Glutamatergic neuron (in vitro differentiated cells): ENCODE measurements around the gene CUTC. TPM values are rescaled to one million over a fixed set of nuclear protein-coding genes. Genes with fewer than 3 reads are reported as not detected.
"Not testable (repeated sequence)": the region's sequence is repeated elsewhere in the genome, so short reads cannot be mapped to it uniquely, and the experiment has no call there.

Experiments used
- DNase-seq: peaks from one replicate; pipeline ENCODE4 v3.0.0; 2022
- H3K27ac Mint-ChIP-seq: one replicate; pipeline ENCODE4 v1.8.0; 2020; ENCODE audit warnings: mild to moderate bottlenecking, mixed read lengths, inconsistent platforms; ENCODE audit not compliant: unreplicated experiment
- H3K27me3 Mint-ChIP-seq: one replicate; pipeline ENCODE4 v1.8.0; 2020; ENCODE audit warnings: mild to moderate bottlenecking, moderate library complexity, mixed read lengths, inconsistent platforms; ENCODE audit not compliant: unreplicated experiment
- H3K36me3 Mint-ChIP-seq: one replicate; pipeline ENCODE4 v1.8.0; 2020; ENCODE audit warnings: mild to moderate bottlenecking, mixed read lengths, inconsistent platforms; ENCODE audit not compliant: unreplicated experiment
- H3K4me1 Mint-ChIP-seq: one replicate; pipeline ENCODE4 v1.8.0; 2020; ENCODE audit warnings: mild to moderate bottlenecking, low read depth, mixed read lengths, inconsistent platforms; ENCODE audit not compliant: unreplicated experiment
- H3K4me3 Mint-ChIP-seq: one replicate; pipeline ENCODE4 v1.8.0; 2020; ENCODE audit warnings: mild to moderate bottlenecking, mixed read lengths, inconsistent platforms; ENCODE audit not compliant: unreplicated experiment
- H3K9me3 Mint-ChIP-seq: one replicate; pipeline ENCODE4 v1.8.0; 2020; ENCODE audit warnings: mild to moderate bottlenecking, moderate library complexity, mixed read lengths, inconsistent platforms; ENCODE audit not compliant: unreplicated experiment
- total RNA-seq: library from RNA; stranded (reverse); fragmentation: NEBNext Ultra II Directional; extraction: Animal tissue kit (Norgen Biotek cat#: 25700); gene quantifications from one replicate; pipeline ENCODE4 v1.2.1, GENCODE V29; 2021; ENCODE audit not compliant: unreplicated experiment
- TF ChIP-seq, protein P1 (sequence below): fragments of 200-600 bp; sonication (generic); IDR thresholded peaks from one replicate; pipeline ENCODE4 v1.5.0; 2021; ENCODE audit not compliant: partially characterized antibody, unreplicated experiment

CUTC gene
- total RNA-seq, 1 donor from 2014 or later: 10.5 TPM

DNA sequence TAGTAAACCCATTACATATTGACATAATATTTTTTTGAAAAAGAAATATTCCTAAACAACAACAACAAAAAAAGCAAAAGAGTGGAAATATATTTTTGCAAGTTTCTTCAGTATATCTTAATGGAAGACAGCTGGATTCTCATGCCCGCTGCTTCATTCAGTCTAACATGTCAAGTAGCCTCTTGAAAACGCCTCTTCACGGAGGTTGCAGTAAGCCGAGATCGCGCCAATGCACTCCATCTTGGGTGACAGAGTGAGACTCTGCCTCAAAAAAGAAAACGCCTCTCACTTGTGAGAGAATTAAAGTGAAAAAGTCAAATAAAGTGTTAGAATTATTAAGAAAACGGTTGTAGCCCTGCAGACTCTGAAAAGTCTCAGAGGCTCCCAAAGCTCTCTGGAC lies 1.3 kb downstream of the CUTC start:
- Mint-ChIP-seq H3K9me3 (peaks cover 3% of the 10 kb centered on the region), H3K4me1 (peaks cover 6% of the 10 kb centered on the region), H3K36me3 (no peaks in the 10 kb centered on the region), H3K27me3 (no peaks in the 10 kb centered on the region), H3K27ac (no peak overlapping the region), H3K4me3 (no peak overlapping the region)
- TF ChIP-seq, protein P1, sequence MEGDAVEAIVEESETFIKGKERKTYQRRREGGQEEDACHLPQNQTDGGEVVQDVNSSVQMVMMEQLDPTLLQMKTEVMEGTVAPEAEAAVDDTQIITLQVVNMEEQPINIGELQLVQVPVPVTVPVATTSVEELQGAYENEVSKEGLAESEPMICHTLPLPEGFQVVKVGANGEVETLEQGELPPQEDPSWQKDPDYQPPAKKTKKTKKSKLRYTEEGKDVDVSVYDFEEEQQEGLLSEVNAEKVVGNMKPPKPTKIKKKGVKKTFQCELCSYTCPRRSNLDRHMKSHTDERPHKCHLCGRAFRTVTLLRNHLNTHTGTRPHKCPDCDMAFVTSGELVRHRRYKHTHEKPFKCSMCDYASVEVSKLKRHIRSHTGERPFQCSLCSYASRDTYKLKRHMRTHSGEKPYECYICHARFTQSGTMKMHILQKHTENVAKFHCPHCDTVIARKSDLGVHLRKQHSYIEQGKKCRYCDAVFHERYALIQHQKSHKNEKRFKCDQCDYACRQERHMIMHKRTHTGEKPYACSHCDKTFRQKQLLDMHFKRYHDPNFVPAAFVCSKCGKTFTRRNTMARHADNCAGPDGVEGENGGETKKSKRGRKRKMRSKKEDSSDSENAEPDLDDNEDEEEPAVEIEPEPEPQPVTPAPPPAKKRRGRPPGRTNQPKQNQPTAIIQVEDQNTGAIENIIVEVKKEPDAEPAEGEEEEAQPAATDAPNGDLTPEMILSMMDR: no peak
- no peak for DNase-seq

DNA sequence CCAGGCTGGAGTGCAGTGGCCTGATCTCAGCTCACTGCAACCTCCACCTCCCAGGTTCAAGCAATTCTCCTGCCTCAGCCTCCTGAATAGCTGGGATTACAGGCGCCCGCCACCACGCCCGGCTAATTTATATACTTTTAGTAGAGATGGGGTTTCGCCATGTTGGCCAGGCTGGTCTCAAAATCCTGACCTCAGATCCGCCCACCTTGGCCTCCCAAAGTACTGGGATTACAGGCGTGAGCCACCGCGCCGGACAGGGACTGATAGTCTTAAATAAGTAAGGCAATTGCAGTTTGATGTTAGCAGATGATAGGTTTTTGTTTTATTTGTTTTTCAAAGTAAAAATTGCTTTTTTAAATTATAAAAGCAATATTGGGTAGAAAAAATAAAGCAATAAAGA lies 2.1 kb downstream of the CUTC start:
- not testable (repeated sequence) for H3K4me3 Mint-ChIP-seq, H3K27ac Mint-ChIP-seq, DNase-seq, H3K36me3 Mint-ChIP-seq, H3K9me3 Mint-ChIP-seq, H3K27me3 Mint-ChIP-seq, H3K4me1 Mint-ChIP-seq

DNA sequence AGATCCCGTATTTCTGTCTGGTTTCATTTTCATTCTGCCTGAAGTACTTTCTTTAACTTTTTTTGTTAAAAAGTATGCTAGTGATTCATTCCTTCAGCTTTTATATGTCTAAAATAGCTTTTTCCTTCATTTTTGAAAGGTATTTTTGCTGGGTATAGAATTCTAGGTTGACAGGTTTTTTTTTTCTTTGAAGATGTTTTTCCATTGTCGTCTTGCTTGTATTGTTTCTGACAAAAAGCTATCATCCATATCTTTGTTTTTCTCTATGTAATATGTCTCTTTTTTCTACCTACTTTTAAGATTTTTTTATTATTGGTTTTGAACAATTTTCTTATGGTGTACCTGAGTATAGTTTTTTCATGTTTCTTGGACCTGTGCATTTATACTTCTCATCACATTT lies 8.2 kb downstream of the CUTC start:
- Mint-ChIP-seq H3K27me3 (no peaks in the 10 kb centered on the region), H3K9me3 (no peaks in the 10 kb centered on the region), H3K4me1 (no peaks in the 10 kb centered on the region), H3K4me3 (no peak overlapping the region), H3K36me3 (peaks cover 19% of the 10 kb centered on the region), H3K27ac (no peak overlapping the region)
- no peak for DNase-seq
- TF ChIP-seq, protein P1: no peak

DNA sequence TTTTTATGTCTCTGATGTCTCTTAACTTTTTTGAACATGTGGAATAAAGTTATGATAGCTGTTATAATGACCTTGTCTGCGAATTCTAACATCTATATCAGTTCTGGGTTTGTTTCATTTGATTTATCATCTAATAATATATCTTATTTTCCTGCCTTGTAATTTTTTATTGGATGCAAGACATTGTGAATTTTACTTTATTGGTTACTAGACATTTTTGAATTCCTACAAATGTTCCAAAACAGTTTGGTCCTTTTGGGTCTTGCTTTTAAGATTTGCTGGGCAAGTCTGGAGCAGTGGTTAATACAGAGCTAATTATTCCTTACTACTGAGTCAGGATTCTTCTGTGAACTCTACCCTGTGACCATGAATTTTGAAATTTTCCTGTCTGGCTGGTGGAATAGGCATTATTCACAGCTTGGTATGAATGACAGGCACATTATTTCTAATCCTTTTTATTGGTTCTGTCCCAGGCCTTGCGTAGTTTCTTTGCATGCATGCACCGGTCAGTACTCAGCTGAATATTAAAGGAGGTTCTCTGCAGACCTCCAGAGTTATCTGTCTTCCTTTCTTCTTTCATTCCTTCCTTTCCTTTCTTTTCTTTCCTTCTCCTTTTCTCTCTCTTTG lies 9.0 kb downstream of the CUTC start:
- H3K36me3 Mint-ChIP-seq: peaks cover 19% of the 10 kb centered on the region
- no peaks in the 10 kb centered on the region for H3K27me3 Mint-ChIP-seq
- H3K9me3 Mint-ChIP-seq: no peaks in the 10 kb centered on the region
- no peak for DNase-seq
- no peak overlapping the region for H3K27ac Mint-ChIP-seq
- H3K4me3 Mint-ChIP-seq: no peak overlapping the region
- H3K4me1 Mint-ChIP-seq: no peaks in the 10 kb centered on the region
- TF ChIP-seq, protein P1: no peak

DNA sequence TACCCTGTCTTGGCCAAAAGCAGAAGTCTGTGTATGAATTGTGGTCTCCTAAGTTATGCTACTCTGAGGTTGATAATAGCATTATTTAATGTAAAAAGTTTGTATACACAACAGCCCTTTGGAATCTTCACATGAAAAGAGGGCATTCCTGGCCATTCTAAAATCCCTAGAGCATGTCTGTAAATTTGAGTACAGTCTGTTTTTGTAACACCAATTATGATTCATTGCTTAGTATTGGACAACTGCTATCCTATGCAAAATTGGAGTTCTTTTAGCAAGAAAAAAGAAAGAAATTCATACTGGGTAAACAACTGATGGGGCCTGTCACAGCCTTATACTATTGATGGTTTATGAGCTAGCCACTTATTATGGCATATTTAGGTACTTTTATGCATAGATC lies 10.2 kb downstream of the CUTC start:
- Mint-ChIP-seq H3K27ac (no peak overlapping the region), H3K36me3 (peaks cover 19% of the 10 kb centered on the region), H3K4me3 (no peak overlapping the region), H3K9me3 (no peaks in the 10 kb centered on the region), H3K4me1 (no peaks in the 10 kb centered on the region), H3K27me3 (no peaks in the 10 kb centered on the region)
- TF ChIP-seq, protein P1: no peak
- no peak for DNase-seq

DNA sequence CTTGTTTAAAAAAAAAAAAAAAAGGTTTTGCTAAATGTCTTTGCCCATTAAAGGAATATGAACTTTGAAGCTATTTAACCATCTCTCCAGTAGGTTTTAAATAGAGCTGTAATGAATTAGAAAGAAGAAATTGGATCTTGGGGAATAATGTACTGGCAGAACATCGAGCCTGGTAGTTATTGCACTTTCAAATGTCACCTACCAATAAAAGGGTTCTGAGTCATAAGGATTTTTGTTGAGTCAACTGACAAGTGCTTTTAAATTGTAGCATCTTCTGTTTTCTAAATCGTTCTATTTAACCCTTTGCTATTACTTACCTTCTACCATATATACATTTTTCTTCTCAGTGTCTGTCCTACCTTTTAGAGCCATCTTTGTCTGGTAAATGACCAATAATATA lies 10.7 kb downstream of the CUTC start:
- Mint-ChIP-seq H3K4me3 (no peak overlapping the region), H3K4me1 (no peaks in the 10 kb centered on the region), H3K9me3 (no peaks in the 10 kb centered on the region), H3K27me3 (no peaks in the 10 kb centered on the region), H3K27ac (no peak overlapping the region), H3K36me3 (peaks cover 19% of the 10 kb centered on the region)
- TF ChIP-seq, protein P1: no peak
- DNase-seq: no peak
